Measurements from ENCODE around the gene PTPRM. TPM values are rescaled to one million over a fixed set of nuclear protein-coding genes. Genes with fewer than 3 reads are reported as not detected.

The PTPRM gene
- total RNA-seq, 1 experiment from 2014 or later, result 14.5 TPM

GRCh38 chr18:8361941-8362471 is 794.9 kb downstream of the PTPRM start (continued):
- no peak for TF ChIP-seq CTCF (IDR thresholded peaks at IDR 0.05 in 2 of 3, conservative IDR thresholded peaks at IDR 0.05 in 1 of 3; ENCODE audit: borderline replicate concordance in 1 of 3, insufficient read depth in 1 of 3, low read depth in 2 of 3, low read length in 2 of 3)

GRCh38 chr18:8362863-8363262 is 795.7 kb downstream of the PTPRM start:
- no peak overlapping the region for H2AFZ ChIP-seq (ENCODE audit: low read depth, low read length, poor library complexity, severe bottlenecking)
- H3K9ac ChIP-seq (ENCODE audit: low read length), result no peak overlapping the region
- H4K20me1 ChIP-seq (ENCODE audit: insufficient read depth), result no peaks in the 10 kb centered on the region
- H3K4me1 ChIP-seq (ENCODE audit: control insufficient read depth in 1 of 2, insufficient read depth in 2 of 2, low read length in 2 of 2), result peaks cover 4 to 8% of the 10 kb centered on the region in 2 experiments; a peak in 2 of 4 replicates
- ChIA-PET POLR2A (no interaction called here), RAD21 (ENCODE audit: low non-redundant PET in 1 of 2, low total read pairs in 2 of 2, uncharacterized antibody in 2 of 2, unreplicated experiment in 2 of 2) (no interaction called here), CTCF (no interaction called here)
- intact Hi-C loops (cut with micrococcal nuclease), result no loop called here
- H3K79me2 ChIP-seq (ENCODE audit: insufficient read depth, low read length), result no peaks in the 10 kb centered on the region
- H3K27ac ChIP-seq (ENCODE audit: low read depth, low read length), result no peak overlapping the region
- TF ChIP-seq SIN3A (IDR thresholded peaks at IDR 0.05; ENCODE audit: low read depth), result no peak
- H3K36me3 ChIP-seq (ENCODE audit: control insufficient read depth in 1 of 2, insufficient read depth in 2 of 2, low read length in 2 of 2), result no peaks in the 10 kb centered on the region
- no peaks in the 10 kb centered on the region for H3K9me3 ChIP-seq (ENCODE audit: control insufficient read depth in 1 of 2, insufficient read depth in 1 of 2, low read depth in 1 of 2, low read length in 2 of 2)
- no peak overlapping the region for H3K4me2 ChIP-seq (ENCODE audit: low read length)
- DNase-seq (ENCODE audit: low read depth, low spot score) (no peak), ATAC-seq (no peak)
- no TSS peak for BruUV-seq (replicated peaks)
- no peak overlapping the region for H3K4me3 ChIP-seq (replicated peaks in 1 of 2; ENCODE audit: low read depth in 1 of 2, low read length in 2 of 2)
- 0 out of 2 replicates have a peak, but pooled peaks cover 15% of the 10 kb centered on the region for H3K27me3 ChIP-seq (ENCODE audit: insufficient read depth, low read length)
- H3K9me2 ChIP-seq (ENCODE audit: insufficient read depth), result no peaks in the 10 kb centered on the region

GRCh38 chr18:8364385-8364784 is 797.3 kb downstream of the PTPRM start:
- Histone ChIP-seq H3K27ac (ENCODE audit: low read depth, low read length) (no peak overlapping the region), H3K36me3 (ENCODE audit: control insufficient read depth in 1 of 2, insufficient read depth in 2 of 2, low read length in 2 of 2) (no peaks in the 10 kb centered on the region), H3K4me2 (ENCODE audit: low read length) (no peak overlapping the region), H4K20me1 (ENCODE audit: insufficient read depth) (no peaks in the 10 kb centered on the region), H3K4me1 (ENCODE audit: control insufficient read depth in 1 of 2, insufficient read depth in 2 of 2, low read length in 2 of 2) (peaks cover 4 to 8% of the 10 kb centered on the region in 2 experiments; a peak in 2 of 4 replicates), H3K4me3 (replicated peaks in 1 of 2; ENCODE audit: low read depth in 1 of 2, low read length in 2 of 2) (no peak overlapping the region), H3K9me3 (ENCODE audit: control insufficient read depth in 1 of 2, insufficient read depth in 1 of 2, low read depth in 1 of 2, low read length in 2 of 2) (no peaks in the 10 kb centered on the region), H2AFZ (ENCODE audit: low read depth, low read length, poor library complexity, severe bottlenecking) (no peak overlapping the region), H3K79me2 (ENCODE audit: insufficient read depth, low read length) (no peaks in the 10 kb centered on the region), H3K9me2 (ENCODE audit: insufficient read depth) (no peaks in the 10 kb centered on the region), H3K27me3 (ENCODE audit: insufficient read depth, low read length) (0 out of 2 replicates have a peak, but pooled peaks cover 12% of the 10 kb centered on the region), H3K9ac (ENCODE audit: low read length) (no peak overlapping the region)
- intact Hi-C loops (cut with micrococcal nuclease), result no loop called here
- TF ChIP-seq ELF1 (IDR thresholded peaks at IDR 0.05; ENCODE audit: borderline replicate concordance, low read depth) (no peak), ZFX (IDR thresholded peaks at IDR 0.05) (no peak)
- ChIA-PET CTCF (no interaction called here), POLR2A (no interaction called here), RAD21 (ENCODE audit: low non-redundant PET in 1 of 2, low total read pairs in 2 of 2, uncharacterized antibody in 2 of 2, unreplicated experiment in 2 of 2) (no interaction called here)
- DNase-seq (ENCODE audit: low read depth, low spot score), result no peak
- no peak for ATAC-seq
- BruUV-seq (replicated peaks), result no TSS peak

All from HCT116 (cell line).